ENCODE data around the gene PRX. TPM values are rescaled to one million over a fixed set of nuclear protein-coding genes. Genes with fewer than 3 reads are reported as not detected.

Gene PRX
- total RNA-seq, 1 experiment from 2014 or later, result 6.6 TPM

GRCh38 chr19:40449506-40449905 is 36.3 kb upstream of the PRX start:
- ChIA-PET POLR2A (ENCODE audit: unreplicated experiment) (no interaction called here), CTCF (no interaction called here)
- H3K9me2 ChIP-seq (ENCODE audit: insufficient read depth), result no peaks in the 10 kb centered on the region
- no peak overlapping the region for H3K4me3 ChIP-seq
- 0 out of 2 replicates have a peak, but pooled peaks cover 6% of the 10 kb centered on the region for H3K36me3 ChIP-seq (ENCODE audit: low read depth)
- intact Hi-C loops (cut with micrococcal nuclease; ENCODE audit: unreplicated experiment), result no loop called here
- no TSS peak for BruUV-seq (replicated peaks)
- H4K20me1 ChIP-seq (ENCODE audit: insufficient read depth), result no peaks in the 10 kb centered on the region
- H3K4me1 ChIP-seq (replicated peaks; ENCODE audit: insufficient read depth), result peaks cover 4% of the 10 kb centered on the region; the same call in 1 of the 2 replicates
- no peak overlapping the region for H3K27ac ChIP-seq
- DNase-seq, result no peak
- H3K79me2 ChIP-seq (ENCODE audit: low read depth), result no peaks in the 10 kb centered on the region
- H3K9me3 ChIP-seq (ENCODE audit: insufficient read depth, low read depth), result no peaks in the 10 kb centered on the region
- peaks cover 21% of the 10 kb centered on the region; the same call in 1 of the 2 replicates for H3F3A ChIP-seq (ENCODE audit: insufficient read depth, low read depth)
- TF ChIP-seq, protein P1, sequence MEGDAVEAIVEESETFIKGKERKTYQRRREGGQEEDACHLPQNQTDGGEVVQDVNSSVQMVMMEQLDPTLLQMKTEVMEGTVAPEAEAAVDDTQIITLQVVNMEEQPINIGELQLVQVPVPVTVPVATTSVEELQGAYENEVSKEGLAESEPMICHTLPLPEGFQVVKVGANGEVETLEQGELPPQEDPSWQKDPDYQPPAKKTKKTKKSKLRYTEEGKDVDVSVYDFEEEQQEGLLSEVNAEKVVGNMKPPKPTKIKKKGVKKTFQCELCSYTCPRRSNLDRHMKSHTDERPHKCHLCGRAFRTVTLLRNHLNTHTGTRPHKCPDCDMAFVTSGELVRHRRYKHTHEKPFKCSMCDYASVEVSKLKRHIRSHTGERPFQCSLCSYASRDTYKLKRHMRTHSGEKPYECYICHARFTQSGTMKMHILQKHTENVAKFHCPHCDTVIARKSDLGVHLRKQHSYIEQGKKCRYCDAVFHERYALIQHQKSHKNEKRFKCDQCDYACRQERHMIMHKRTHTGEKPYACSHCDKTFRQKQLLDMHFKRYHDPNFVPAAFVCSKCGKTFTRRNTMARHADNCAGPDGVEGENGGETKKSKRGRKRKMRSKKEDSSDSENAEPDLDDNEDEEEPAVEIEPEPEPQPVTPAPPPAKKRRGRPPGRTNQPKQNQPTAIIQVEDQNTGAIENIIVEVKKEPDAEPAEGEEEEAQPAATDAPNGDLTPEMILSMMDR (conservative IDR thresholded peaks at IDR 0.05), result no peak
- TF ChIP-seq EZH2 (IDR thresholded peaks at IDR 0.05; ENCODE audit: low read depth), result no peak
- no peak overlapping the region for H2AFZ ChIP-seq
- H3K27me3 ChIP-seq (ENCODE audit: insufficient read depth, low read depth), result no peaks in the 10 kb centered on the region
- H3K4me2 ChIP-seq, result no peak overlapping the region

DNA sequence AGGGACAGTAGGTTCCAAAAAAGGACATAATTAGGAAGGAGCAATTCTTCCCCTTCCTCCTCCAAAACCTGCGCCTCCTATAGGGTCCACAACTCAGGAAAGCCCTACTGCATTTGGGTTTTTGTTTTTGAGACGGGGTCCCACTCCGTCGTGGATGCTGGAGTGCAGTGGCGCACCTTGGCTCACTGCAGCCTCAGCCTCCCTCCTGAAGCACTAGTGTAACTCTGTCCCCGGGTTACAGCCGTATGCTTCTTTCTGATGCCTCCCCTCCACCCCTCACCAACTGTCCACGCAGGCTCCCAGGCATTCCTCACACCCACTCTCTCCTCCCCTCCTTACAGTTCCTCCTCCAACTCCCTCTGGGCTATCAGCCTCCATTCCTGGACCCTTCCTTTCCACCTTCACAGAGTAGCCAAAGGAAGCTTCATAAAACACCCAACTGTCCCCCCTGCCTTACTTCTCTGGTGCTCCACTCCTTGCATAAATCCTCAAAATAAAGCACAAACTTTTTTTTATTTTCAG is 33.1 kb upstream of the PRX start:
- ChIA-PET POLR2A (ENCODE audit: unreplicated experiment) (interaction anchor here (0.6 kb wide), 1 partner anchor 13 kb away, joined by 3 read pairs; no protein-coding TSS in a partner anchor), CTCF (interaction anchor here (0.6 kb wide), 1 partner anchor 157 kb away, joined by 3 read pairs; no protein-coding TSS in a partner anchor)
- Histone ChIP-seq H3K9me3 (ENCODE audit: insufficient read depth, low read depth) (no peaks in the 10 kb centered on the region), H3K27ac (no peak overlapping the region), H3K4me2 (no peak overlapping the region), H3K4me3 (no peak overlapping the region), H3K4me1 (replicated peaks; ENCODE audit: insufficient read depth) (peaks cover 12% of the 10 kb centered on the region), H4K20me1 (ENCODE audit: insufficient read depth) (peaks cover 13% of the 10 kb centered on the region), H3K79me2 (ENCODE audit: low read depth) (peaks cover 25% of the 10 kb centered on the region), H2AFZ (no peak overlapping the region), H3F3A (ENCODE audit: insufficient read depth, low read depth) (peaks cover 27% of the 10 kb centered on the region; the same call in 1 of the 2 replicates), H3K27me3 (ENCODE audit: insufficient read depth, low read depth) (no peaks in the 10 kb centered on the region), H3K36me3 (ENCODE audit: low read depth) (peaks cover 6% of the 10 kb centered on the region; the same call in 1 of the 2 replicates), H3K9me2 (ENCODE audit: insufficient read depth) (no peaks in the 10 kb centered on the region)
- no peak for TF ChIP-seq EZH2 (IDR thresholded peaks at IDR 0.05; ENCODE audit: low read depth)
- TF ChIP-seq, protein P1 (conservative IDR thresholded peaks at IDR 0.05), result no peak
- DNase-seq, result no peak
- intact Hi-C loops (cut with micrococcal nuclease; ENCODE audit: unreplicated experiment), result no loop called here
- BruUV-seq (replicated peaks), result no TSS peak

GRCh38 chr19:40445780-40446262 is 32.6 kb upstream of the PRX start:
- CTCF ChIA-PET, result interaction anchor here (0.6 kb wide), 1 partner anchor 158 kb away, joined by 3 read pairs; no protein-coding TSS in a partner anchor

More at GRCh38 chr19:40445780-40446262, 32.6 kb upstream of the PRX start:
- peaks cover 6% of the 10 kb centered on the region; the same call in 1 of the 2 replicates for H3K36me3 ChIP-seq (ENCODE audit: low read depth)
- H3K79me2 ChIP-seq (ENCODE audit: low read depth), result peaks cover 30% of the 10 kb centered on the region
- peaks cover 32% of the 10 kb centered on the region; the same call in 1 of the 2 replicates for H3F3A ChIP-seq (ENCODE audit: insufficient read depth, low read depth)
- no peaks in the 10 kb centered on the region for H3K9me2 ChIP-seq (ENCODE audit: insufficient read depth)
- no peaks in the 10 kb centered on the region for H3K9me3 ChIP-seq (ENCODE audit: insufficient read depth, low read depth)
- no peak overlapping the region for H3K27ac ChIP-seq
- TF ChIP-seq, protein P1 (conservative IDR thresholded peaks at IDR 0.05), result no peak
- TF ChIP-seq EZH2 (IDR thresholded peaks at IDR 0.05; ENCODE audit: low read depth), result no peak
- no peak overlapping the region for H3K4me3 ChIP-seq
- POLR2A ChIA-PET (ENCODE audit: unreplicated experiment), result interaction anchor here (0.6 kb wide), 1 partner anchor 13 kb away, joined by 3 read pairs; no protein-coding TSS in a partner anchor
- intact Hi-C loops (cut with micrococcal nuclease; ENCODE audit: unreplicated experiment), result no loop called here
- H3K4me2 ChIP-seq, result no peak overlapping the region
- H2AFZ ChIP-seq, result no peak overlapping the region
- peaks cover 18% of the 10 kb centered on the region for H4K20me1 ChIP-seq (ENCODE audit: insufficient read depth)
- BruUV-seq (replicated peaks), result no TSS peak
- peak in 1 of 2 experiments; percentile 70 for DNase-seq
- H3K4me1 ChIP-seq (replicated peaks; ENCODE audit: insufficient read depth), result peaks cover 12% of the 10 kb centered on the region
- H3K27me3 ChIP-seq (ENCODE audit: insufficient read depth, low read depth), result no peaks in the 10 kb centered on the region
